ENCODE data around the gene GCK.
"Not testable (repeated sequence)": the region's sequence is repeated elsewhere in the genome, so short reads cannot be mapped to it uniquely, and the experiment has no call there.

The GCK gene

GRCh38 chr7:44139311-44140010 lies 49.8 kb downstream of the GCK start:
- DNase-seq = no peak

GRCh38 chr7:44138698-44139097 lies 50.5 kb downstream of the GCK start:
- DNase-seq = no peak

GRCh38 chr7:44136731-44137130 lies 52.5 kb downstream of the GCK start:
- no peak for DNase-seq

- no peak for DNase-seq
Observed at GRCh38 chr7:44134943-44135628, 54.2 kb downstream of the GCK start.

- no peak for DNase-seq
Observed at GRCh38 chr7:44133295-44133694, 55.9 kb downstream of the GCK start.

GRCh38 chr7:44132039-44132438 lies 57.2 kb downstream of the GCK start:
- DNase-seq = no peak

GRCh38 chr7:44131173-44132029 lies 57.8 kb downstream of the GCK start:
- DNase-seq = no peak

GRCh38 chr7:44128721-44129582 lies 60.3 kb downstream of the GCK start:
- no peak for DNase-seq

- no peak for DNase-seq
Observed at GRCh38 chr7:44127161-44127560, 62.1 kb downstream of the GCK start.

- DNase-seq = not testable (repeated sequence)
Observed at GRCh38 chr7:44126574-44126973, 62.7 kb downstream of the GCK start.

GRCh38 chr7:44124822-44125202 lies 64.4 kb downstream of the GCK start:
- no peak for DNase-seq

- peak; percentile 97 for DNase-seq
Observed at GRCh38 chr7:44123190-44124003, 65.8 kb downstream of the GCK start, which contains the start of gene POLD2. POLD2 (minus strand) TSS chr7:44123548; CDS start chr7:44122053, 1,495 bp downstream.

GRCh38 chr7:44122529-44122928 lies 66.7 kb downstream of the GCK start:
- no peak for DNase-seq

GRCh38 chr7:44121761-44122420 lies 67.3 kb downstream of the GCK start:
- DNase-seq = no peak

GRCh38 chr7:44120395-44120794 lies 68.8 kb downstream of the GCK start:
- no peak for DNase-seq

- DNase-seq = no peak
Observed at GRCh38 chr7:44119829-44120380, 69.3 kb downstream of the GCK start.

GRCh38 chr7:44117801-44118429 lies 71.3 kb downstream of the GCK start:
- DNase-seq = no peak

- no peak for DNase-seq
Observed at GRCh38 chr7:44116789-44117666, 72.2 kb downstream of the GCK start.

GRCh38 chr7:44116087-44116788 lies 73.0 kb downstream of the GCK start:
- no peak for DNase-seq

Measured in fibroblast of skin of right biceps (primary cell).